Suppressor macrophage treated with lipopolysaccharide for 4 hours (primary cell): ENCODE data around the gene THBS4.
A peak's percentile ranks its signal among the peaks of the same experiment; 100 is the strongest.

Experiments used
- DNase-seq: peaks from one replicate; pipeline ENCODE4 v3.0.0-alpha.2; 2020

Gene THBS4

DNA sequence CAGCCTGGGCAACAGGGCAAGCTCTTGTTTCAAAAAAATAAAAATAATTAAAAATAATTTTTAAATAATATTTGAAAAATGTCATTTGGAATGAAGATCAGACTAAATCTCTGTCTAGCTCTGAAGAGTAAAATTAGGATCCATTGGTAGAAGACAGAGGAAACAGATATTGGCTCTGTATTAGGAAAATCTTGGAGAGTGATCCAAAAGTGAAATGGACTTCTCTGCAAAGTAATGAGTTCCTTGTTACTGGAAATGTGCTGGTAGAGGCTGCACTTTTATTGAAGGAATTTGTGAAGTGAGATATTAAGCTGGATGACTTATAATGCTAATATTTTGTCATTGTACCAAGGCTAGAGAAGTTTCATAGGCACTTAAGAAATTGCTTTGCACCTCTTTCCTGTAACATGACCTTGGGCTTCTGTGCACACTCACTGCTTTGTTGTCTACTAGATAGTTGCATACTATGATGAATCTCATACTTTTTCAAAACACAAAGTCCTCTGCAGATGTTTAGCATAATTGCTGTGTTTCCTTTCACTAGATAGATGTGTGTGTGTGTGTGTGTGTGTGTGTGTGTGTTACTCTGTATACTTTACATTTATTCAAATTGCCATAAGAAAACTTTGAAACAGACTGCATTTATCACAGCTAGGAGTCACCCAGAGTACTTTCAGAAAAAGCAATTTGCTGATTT lies 13.1 kb downstream of the THBS4 start:
- no peak for DNase-seq

DNA sequence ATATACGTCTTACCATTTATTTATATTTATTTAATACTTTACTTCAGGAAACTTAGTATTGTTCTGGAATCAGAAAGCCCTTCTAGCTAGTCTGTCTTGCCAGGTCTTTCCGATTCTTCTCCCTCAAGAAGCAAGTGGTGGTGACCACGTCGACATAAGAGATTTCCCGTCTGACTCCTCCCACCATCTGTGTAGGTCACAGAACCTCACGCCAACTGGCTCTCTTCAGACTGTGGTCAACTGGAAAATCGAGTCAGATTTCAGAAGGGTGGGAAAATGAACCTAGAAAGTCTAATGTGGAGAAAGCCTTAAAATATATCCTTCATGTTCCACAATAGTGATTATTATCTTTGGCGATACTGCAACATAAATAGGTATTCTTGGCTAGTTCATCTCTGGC lies 17.3 kb downstream of the THBS4 start:
- DNase-seq: no peak

DNA sequence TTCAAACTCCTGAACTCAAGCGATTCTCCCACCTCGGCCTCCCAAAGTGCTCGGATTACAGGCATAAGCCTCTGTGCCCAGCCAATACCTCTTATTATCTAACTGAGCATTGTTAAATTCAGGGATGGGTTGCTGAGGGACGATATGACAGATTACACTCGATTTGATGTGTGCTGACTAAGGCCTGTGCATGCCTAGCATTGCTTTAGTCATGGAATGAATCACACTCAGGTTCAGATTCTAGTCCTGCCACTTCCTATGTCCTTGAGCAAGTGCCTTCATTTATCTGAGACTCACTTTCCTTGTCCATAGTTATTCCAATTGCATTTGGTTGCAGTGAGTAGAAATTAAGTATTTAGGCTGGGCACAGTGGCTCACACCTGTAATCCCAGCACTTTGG lies 19.5 kb downstream of the THBS4 start:
- DNase-seq: no peak

DNA sequence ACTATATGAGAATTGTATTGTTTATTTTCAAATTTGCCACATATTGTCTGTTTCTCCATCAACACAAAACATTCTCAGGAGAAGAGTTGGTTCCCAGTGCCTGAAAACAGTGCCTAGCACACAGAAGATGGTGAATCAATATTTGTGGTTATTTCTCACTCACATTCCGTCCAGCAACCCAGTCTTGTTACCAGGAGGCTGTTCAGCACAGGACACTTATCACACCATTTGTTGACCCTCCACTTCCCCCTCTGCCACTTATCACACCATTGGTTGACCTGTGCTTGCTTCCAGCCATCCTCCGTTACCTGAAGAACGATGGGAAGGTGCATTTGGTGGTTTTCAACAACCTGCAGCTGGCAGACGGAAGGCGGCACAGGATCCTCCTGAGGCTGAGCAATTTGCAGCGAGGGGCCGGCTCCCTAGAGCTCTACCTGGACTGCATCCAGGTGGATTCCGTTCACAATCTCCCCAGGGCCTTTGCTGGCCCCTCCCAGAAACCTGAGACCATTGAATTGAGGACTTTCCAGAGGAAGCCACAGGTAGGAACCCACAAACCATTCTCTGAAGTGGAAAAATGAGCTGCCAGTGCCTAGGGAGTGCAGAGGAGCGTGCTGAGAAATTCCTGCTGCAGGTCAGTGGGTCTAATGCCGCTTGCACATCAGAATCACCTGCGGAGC lies 20.5 kb downstream of the THBS4 start:
- no peak for DNase-seq

DNA sequence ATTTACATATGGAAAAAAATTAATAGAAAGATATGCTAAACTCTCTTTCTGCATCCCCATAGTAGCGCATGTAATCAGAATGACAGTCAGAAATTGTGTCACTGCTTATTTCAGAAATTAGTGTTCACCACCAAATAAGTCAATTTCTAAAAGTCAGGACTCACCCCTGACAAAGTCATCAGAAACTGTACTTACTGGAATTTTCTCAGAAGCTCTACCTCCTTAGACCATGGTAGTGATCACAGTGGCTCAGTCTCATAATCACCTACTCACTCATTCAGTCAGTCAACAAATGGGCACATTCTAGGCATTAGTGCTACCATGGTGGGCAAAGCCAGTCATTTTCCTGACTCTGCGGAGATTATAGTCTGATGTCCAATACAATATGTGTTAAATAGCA lies 22.0 kb downstream of the THBS4 start:
- DNase-seq: no peak

DNA sequence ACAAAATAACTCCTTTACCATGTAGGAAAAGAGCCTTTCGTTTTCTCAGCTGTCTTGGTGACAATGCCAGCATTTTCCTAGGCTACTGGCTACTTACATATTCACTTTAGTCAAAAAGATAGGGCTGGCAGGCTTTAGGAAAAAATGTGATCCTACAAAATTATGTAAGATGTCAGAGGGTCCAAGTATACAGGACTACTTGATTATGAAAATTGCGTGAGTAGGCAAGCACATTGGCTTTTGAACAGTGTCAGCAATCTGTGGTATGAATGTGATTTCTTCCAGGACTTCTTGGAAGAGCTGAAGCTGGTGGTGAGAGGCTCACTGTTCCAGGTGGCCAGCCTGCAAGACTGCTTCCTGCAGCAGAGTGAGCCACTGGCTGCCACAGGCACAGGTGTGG lies 22.8 kb downstream of the THBS4 start:
- no peak for DNase-seq

DNA sequence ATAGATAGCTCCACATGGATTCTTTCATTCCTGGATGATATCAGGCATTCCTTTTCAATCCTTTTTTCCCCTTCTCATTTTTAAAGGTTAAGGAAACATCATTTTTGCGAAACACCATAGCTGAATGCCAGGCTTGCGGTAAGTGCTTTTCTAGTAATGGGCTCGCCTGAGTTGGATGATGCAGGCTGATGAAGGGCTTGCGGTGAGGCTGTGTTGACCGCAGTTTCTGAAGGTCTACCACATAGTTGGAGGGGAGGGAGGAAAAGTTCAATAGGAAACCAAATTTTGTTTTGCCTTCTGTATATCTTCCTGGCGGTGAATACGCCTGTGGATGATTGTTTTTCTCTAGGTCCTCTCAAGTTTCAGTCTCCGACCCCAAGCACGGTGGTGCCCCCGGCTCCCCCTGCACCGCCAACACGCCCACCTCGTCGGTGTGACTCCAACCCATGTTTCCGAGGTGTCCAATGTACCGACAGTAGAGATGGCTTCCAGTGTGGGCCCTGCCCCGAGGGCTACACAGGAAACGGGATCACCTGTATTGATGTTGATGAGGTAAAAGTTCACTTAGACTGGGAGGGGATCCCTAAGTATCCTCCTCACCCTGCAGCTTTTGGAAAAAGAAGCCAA lies 24.3 kb downstream of the THBS4 start:
- DNase-seq: no peak

DNA sequence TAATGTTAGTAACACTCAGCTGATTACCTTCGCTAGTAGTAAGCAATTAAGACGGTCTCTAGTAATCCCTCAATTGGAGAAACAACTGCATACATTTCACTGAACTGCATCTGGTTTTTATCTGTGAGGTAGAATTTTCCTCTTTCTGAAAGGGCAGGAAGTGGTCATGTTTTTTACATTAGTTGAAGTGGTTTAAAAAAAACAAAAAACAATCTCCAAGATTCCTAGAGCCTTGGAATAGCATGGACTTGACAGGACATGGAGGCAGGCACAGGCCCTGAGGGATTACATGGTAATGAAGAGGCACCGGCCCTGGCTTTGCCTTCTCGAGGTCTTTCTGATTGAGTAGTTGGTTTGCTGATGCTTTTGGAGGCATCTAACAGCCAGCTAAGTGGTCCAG lies 25.8 kb downstream of the THBS4 start:
- DNase-seq: no peak

DNA sequence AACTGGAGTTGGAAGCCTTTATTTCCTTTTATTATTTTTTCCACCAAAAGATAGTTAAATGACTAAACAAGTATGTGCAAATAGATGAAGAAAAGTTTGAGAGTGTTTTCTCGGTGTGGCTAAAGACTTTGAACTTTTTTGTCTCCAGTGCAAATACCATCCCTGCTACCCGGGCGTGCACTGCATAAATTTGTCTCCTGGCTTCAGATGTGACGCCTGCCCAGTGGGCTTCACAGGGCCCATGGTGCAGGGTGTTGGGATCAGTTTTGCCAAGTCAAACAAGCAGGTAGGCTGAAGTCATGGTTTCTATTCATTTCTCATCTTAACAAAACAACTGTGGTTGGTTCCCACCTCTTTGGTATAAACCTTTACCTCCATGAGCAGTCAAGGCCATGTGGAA lies 26.4 kb downstream of the THBS4 start:
- no peak for DNase-seq

DNA sequence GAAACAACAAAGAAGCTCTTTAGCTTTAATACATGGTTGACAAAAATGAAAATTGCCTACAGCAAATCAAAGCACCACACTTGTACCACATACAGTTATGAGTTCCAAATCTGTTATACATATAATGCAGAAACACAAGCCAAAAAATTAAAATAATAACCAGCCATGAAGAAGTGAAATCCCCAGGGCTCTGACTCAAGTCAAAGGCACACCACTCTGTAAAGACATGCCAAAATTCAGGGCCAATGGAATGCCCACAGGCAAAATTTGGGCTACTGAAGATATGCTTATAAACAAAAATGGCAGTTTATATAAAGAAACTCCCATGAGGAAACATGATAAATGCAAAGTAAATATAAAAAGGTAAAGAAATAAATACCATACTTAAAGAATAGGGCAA lies 29.0 kb downstream of the THBS4 start:
- no peak for DNase-seq

DNA sequence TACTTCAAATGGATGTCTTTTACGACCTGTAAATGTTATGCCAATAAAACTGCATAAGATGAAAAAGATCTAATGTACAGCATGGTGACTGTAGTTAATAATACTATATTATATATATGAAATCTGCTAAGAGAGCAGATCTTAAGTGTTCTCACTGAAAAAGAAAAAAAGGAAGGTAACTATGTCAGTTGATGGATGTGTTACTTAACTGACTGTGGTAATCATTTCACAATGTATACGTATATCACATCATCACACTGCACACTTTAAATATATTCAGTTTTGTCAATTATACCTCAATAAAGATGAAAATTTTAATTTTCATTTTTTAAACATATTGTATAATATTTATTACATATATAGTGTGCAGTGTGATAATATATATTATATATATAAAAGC lies 31.9 kb downstream of the THBS4 start:
- peak; percentile 9 for DNase-seq

DNA sequence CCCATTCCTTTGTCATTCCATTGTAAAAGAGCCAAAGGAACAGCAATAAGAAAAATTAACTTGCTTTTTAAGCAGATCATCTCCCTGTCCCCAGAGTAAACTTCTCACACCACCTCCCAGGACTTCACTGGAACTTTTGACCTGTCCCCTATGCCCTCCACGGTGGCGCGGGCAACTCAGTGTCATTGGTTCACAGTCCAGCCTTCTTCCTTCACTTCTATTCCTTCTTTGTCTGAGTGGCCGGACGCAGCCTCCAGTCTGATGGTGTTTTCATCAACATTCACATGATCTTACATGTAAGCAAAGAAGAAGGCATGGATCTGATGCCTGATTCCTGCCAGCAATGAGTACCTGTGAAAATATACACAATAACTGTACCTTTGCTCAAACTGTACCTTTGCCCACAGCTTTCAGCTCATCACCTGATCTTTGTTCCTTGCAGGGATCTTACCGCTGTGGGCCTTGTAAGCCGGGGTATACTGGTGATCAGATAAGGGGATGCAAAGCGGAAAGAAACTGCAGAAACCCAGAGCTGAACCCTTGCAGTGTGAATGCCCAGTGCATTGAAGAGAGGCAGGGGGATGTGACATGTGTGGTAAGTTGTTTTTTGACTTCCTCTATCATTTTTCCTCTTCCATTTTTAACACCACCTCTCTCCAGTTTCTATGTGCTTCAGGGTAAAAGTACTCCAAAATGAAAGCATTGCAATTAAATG lies 32.5 kb downstream of the THBS4 start:
- no peak for DNase-seq

DNA sequence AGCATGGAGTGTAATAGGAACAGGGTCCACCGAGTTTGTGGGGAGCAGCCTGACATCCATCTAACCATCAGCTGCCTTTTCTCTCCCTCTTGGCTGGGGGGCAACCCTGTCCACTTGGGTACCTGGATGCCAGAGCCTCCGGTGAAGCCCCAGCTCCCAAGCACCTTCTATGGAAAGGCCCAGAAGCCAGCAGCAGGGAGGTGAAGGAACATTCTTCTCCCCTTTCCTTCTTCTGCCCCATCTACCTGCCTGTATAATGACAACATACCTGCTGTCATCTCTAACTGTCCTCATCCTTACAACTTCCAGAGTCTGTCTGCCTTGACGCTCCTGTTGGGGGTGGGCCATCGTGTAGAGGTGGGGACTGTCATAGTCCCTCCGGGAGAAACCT lies 33.1 kb downstream of the THBS4 start:
- no peak for DNase-seq

DNA sequence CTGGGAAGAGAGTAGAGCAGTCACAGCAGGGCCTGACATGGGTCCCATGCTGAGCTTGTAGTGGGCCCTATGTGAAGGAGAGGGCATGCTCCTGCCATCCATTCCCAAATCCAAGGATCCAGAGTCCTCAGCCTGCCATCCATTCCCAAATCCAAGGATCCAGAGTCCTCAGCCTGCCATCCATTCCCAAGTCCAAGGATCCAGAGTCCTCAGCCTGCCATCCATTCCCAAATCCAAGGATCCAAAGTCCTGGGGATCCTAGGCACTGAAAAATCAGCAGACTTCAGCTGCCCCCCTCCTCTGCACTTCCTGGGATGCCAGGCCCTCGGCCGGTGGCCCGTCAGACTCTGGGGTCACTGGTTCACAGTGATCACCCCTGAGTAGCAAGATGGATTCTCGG lies 33.6 kb downstream of the THBS4 start:
- no peak for DNase-seq

DNA sequence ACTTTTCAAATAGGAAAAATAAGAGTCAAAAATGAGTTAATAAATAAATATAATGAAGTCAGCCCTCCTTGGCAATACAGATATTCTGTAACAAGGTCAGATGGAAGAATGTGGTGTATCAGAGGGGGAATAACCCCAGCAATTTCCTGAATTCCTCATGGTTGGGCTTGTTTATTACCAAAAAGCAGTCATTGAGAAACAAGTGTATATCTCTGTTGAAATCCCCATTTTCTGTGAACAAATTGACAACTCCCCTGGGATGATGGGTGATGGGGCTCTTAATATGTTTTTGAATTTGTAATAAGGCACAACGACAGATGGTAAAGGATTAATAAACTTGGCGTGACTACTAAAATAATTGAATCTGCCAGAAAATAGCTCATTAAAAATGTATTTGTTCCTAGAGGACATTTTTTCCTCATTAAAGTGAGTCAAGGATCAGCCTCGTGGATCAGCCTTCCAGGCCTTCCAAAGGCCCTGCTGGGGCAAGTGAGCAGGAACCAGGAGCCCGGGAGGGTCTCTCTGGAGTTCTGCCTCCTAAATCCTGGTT lies 34.2 kb downstream of the THBS4 start:
- peak; percentile 12 for DNase-seq

DNA sequence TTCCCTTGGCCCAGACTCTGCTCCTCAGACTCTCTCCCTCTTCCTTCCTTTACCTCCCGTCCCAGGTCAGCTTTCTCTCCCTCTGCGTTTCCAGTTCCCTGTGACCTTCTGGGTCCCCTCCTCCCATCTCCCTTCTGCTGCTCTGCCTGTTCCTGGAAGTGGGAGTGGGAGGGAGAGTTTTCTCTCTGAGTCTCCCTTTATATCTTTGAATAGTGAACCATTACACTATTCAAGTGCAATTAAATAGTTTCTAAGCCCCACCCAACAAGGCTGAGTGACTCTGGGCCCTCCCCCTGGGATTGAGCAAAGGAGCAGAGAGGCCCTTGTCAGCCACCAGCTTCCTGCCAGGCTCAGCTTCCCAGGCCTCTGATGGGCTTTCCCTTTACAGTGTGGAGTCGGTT lies 34.8 kb downstream of the THBS4 start:
- DNase-seq: peak; percentile 35

DNA sequence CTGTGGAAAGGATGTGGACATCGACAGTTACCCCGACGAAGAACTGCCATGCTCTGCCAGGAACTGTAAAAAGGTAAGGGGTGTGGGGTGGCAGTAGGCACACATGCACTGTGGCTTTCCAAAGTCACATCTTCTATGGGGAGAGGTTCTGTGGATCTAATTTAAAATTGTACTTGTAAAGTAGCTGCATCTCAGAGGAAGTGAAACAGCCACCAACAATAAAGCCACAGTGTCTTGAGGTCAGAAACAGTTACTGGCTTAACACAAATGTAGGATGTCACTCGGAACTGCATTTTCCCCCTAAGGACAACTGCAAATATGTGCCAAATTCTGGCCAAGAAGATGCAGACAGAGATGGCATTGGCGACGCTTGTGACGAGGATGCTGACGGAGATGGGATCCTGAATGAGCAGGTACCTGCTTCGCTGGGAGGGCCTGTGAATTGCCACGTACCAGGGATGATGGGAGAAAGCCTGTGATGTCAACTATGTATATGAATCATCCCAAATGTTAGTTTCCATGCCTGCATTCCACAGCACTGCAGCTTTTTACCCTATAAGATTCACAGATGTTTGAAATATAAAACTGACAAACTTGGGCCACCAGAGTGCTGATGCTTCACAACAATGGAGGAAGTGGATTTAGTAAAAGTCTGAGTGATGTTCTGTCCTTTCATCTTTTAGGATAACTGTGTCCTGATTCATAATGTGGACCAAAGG lies 35.3 kb downstream of the THBS4 start:
- DNase-seq: peak; percentile 13

DNA sequence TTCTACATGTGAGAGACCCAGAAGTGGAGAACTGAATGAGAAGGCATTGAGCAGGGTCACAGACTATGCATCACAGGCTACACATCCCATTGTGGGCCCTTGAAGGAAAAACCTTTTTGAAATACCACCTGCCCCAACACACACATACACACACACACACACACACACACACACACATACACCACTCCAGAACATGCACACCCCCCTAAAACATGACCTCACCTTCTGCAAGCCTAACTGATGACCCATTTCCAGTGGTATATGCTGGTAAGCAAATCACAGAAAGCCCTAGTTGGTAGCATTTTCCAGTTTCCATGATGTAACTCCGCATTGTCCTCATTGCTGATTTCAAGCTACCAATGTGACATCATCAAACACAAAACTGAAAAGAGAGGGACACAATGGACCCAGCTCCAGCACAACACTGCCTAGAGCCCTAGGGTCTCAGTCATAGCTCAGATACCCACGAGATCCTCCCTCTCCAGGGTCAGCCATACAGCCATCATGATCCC lies 36.4 kb downstream of the THBS4 start:
- no peak for DNase-seq

DNA sequence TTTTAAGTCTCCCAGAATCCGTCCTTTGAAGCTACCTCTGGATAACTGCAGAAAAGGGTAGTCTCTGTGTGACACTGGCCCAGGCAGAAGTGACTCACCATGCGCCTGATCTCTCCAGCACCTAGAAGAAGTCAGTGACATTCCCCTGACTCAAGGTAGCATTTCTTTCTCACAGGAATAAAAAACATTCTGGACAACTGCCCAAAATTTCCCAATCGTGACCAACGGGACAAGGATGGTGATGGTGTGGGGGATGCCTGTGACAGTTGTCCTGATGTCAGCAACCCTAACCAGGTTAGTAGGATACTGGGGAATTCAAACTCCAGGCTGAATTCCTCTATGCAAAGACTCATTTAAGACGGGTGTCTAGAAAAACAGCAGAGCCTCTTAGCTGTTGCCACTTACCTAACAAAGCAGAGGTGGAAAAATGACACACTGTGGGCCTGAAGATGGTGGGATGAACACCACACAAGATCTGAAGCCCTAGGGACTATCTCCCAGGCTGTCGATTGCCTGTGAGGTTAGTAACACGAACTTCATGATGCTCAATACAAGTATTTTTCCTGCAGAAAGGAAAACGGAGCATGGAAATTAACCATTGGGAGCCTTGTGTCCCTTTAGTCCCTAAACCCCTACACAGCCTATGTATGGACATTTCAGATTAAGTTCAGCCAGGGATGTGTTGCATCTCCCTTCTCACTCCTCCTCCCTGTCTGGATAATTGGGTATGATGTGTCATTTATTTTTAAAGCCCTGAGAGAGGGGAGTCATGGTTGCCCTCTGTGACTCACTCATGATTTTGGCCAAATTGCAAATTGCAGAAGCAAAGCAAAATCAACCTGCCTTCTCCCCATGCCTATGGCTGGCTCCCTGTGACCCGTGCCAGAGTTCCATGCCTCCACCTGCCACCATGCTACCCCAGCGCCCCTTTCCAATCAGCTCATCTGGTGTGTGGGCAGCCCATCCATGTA lies 37.2 kb downstream of the THBS4 start:
- no peak for DNase-seq

DNA sequence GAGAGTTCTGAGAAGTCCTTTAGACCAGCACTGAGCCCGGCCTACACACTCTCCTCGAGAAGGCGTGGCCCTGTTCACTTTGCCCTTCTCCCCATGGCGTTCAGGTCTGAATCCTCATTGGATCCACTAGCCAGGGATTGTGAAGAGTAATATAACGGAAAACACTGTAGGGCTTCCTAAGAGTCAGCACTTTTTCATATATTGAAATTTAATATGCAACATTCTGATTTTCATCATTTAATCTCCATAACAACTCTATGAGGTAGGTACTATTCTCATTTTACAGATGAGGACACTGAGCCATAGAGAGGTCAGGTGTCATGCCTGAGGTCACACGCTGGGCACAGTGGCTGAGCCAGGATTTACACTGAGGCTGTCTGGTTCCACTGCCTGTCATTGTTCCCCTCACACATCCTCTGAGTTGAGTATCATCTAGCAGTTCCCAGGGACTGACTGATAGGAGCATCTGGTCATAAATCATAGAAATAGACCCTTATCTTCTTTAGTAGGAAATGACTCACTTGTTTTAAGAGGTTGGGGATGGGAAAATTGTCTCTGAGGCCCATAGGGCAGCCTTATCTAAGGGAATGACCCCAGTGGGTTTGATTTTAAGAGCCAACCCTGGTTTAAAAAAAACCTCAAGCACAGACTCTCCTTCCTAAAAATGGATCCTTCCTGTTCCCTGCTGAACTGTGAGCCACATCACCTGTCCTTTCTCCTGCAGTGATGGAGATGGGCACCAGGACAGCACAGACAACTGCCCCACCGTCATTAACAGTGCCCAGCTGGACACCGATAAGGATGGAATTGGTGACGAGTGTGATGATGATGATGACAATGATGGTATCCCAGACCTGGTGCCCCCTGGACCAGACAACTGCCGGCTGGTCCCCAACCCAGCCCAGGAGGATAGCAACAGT lies 41.2 kb downstream of the THBS4 start:
- DNase-seq: no peak
